ENCODE results near the gene SLC23A2. TPM values are rescaled to one million over a fixed set of nuclear protein-coding genes. Genes with fewer than 3 reads are reported as not detected.
A peak's percentile ranks its signal among the peaks of the same experiment; 100 is the strongest.
"Not testable (repeated sequence)": the region's sequence is repeated elsewhere in the genome, so short reads cannot be mapped to it uniquely, and the experiment has no call there.

SLC23A2 gene
- total RNA-seq, 1 donor from 2014 or later, result 79.8 TPM

DNA sequence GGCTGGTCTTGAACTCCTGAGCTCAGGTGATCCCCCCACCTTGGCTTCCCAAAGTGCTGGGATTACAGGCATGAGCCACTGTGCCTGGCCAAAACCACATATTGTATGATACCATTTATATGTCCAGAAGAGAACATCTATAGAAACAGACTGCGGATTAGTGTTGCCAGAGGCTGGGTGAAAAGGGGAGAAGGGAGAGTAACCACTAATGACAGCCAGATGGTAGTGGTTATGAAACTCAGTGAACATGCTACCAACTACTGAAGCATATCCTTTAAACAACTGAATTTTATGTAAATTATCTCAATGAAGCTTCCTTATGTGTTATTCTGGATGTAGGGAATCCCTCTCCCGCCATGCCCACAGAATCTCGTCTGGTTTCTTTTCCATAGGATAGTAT is 15.7 kb downstream of the SLC23A2 start:
- H3K4me1 Mint-ChIP-seq, result peaks cover 92% of the 10 kb centered on the region
- no peak for DNase-seq
- CTCF ChIA-PET, result interaction anchor here (1.1 to 2.7 kb wide), 4 partner anchors 11 to 115 kb away, joined by 3 to 12 read pairs (median 6); no protein-coding TSS in a partner anchor
- TF ChIP-seq, protein P1, sequence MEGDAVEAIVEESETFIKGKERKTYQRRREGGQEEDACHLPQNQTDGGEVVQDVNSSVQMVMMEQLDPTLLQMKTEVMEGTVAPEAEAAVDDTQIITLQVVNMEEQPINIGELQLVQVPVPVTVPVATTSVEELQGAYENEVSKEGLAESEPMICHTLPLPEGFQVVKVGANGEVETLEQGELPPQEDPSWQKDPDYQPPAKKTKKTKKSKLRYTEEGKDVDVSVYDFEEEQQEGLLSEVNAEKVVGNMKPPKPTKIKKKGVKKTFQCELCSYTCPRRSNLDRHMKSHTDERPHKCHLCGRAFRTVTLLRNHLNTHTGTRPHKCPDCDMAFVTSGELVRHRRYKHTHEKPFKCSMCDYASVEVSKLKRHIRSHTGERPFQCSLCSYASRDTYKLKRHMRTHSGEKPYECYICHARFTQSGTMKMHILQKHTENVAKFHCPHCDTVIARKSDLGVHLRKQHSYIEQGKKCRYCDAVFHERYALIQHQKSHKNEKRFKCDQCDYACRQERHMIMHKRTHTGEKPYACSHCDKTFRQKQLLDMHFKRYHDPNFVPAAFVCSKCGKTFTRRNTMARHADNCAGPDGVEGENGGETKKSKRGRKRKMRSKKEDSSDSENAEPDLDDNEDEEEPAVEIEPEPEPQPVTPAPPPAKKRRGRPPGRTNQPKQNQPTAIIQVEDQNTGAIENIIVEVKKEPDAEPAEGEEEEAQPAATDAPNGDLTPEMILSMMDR (IDR thresholded peaks at IDR 0.05), result no peak
- H3K27me3 Mint-ChIP-seq, result no peaks in the 10 kb centered on the region
- intact Hi-C loops (cut with micrococcal nuclease), result loop anchor here (1.0 to 5.0 kb wide), 3 partner anchors 12 to 173 kb away; no protein-coding TSS in a partner anchor
- H3K27ac Mint-ChIP-seq, result peak overlapping the region; percentile 92
- H3K9me3 Mint-ChIP-seq, result no peaks in the 10 kb centered on the region
- peak; percentile 59 for ATAC-seq (ENCODE audit: low read depth)
- H3K4me3 Mint-ChIP-seq, result peak overlapping the region; percentile 66
- POLR2A ChIA-PET, result interaction anchor here (0.5 to 3.2 kb wide), 13 partner anchors 9 to 224 kb away, joined by 3 to 60 read pairs (median 5); partner anchors contain the start of genes PCNA and SLC23A2
- peaks cover 10% of the 10 kb centered on the region for H3K36me3 Mint-ChIP-seq (ENCODE audit: low read depth)

DNA sequence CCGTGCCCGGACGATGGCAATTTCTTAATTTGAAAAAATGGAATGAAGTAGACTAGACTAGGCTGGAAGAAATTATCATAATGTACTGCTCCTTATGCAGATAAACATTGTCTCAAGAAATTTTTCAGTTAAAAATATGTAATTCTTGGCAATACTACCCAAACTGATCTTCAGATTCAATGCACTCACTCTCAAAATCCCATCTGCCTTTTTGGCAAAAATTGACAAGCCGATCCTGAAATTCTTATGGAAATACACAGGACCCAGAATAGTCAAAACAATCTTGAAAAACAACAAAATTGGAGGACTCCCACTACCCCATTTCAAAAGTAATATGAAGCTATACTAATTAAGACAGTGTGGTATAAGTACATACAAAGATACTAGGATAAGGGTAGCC is 19.0 kb downstream of the SLC23A2 start:
- no peak overlapping the region for H3K4me3 Mint-ChIP-seq

DNA sequence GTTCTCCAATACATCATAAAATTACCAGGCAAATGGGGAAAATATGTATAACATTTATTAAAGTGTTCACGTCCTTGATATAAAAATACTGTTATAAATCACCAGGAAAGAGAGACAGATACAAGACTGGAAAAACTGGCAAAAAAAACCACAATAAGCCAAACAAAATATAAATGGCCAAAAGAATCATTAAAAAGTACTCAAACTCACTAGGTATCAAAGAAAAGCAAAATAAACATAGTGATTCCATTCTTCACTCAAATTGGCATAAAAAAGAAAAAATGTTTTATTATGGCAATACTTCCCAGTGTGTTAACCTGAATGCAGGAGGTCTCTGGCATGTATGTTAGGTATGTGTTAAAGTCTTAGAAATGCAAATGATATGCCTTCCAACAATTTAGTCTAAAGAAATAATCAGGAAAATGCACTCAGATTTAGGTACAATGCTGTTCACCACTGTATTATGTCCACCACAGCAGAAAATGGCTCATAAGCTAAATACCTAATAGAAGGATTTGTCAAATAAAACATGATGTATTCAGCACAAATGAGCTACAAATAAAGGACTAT is 21.4 kb downstream of the SLC23A2 start:
- Mint-ChIP-seq H3K27ac (peak overlapping the region; percentile 14), H3K4me1 (peaks cover 77% of the 10 kb centered on the region)

More for the DNA sequence above, 19.0 kb downstream of the SLC23A2 start:
- H3K36me3 Mint-ChIP-seq (ENCODE audit: low read depth), result peaks cover 6% of the 10 kb centered on the region
- DNase-seq (no peak), ATAC-seq (ENCODE audit: low read depth) (no peak)
- no peaks in the 10 kb centered on the region for H3K9me3 Mint-ChIP-seq
- no peaks in the 10 kb centered on the region for H3K27me3 Mint-ChIP-seq
- POLR2A ChIA-PET, result no interaction called here
- peaks cover 80% of the 10 kb centered on the region for H3K4me1 Mint-ChIP-seq
- intact Hi-C loops (cut with micrococcal nuclease), result no loop called here
- CTCF ChIA-PET, result no interaction called here
- TF ChIP-seq, protein P1 (IDR thresholded peaks at IDR 0.05), result no peak
- H3K27ac Mint-ChIP-seq, result peak overlapping the region; percentile 26

DNA sequence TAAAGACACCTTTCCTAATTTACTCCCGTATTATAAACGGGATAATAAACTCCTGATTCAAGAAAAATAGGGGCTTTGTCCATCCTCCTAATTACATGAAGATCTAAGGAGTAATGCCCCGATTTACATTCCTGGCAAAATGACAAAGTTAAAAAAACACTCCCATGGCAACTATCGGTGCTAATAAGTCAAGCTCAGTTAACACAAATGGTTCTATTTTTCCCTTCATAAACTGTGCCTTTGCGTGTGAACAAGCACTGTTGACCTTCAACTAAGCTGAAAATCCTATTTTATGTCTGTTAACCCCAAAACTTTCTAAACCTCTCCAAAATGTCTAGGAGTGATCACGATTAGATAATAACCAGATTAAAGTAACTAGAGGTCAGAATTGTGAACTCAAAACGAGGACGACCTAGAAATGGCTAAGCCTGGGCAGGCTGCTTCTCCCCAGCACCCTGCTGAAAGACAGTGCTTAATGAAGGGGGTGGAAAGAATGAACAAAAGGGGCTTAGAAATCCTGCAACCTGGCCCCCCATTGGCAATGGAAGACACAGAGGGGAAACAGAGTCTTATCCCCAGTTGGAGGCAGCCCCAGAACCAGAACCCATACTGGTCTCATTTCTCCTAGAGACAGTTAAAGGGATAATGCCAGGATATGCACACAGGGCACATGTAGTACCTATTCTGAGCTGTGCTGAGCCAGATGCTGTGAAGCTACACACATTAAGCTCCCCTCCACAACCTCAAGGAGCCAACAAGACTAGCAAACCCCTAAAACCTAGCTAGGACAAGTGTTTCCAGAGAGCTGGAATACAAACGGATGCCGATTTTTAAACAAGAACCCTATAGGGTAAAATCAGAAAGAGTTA is 23.0 kb downstream of the SLC23A2 start:
- H3K27me3 Mint-ChIP-seq, result no peaks in the 10 kb centered on the region
- peaks cover 78% of the 10 kb centered on the region for H3K4me1 Mint-ChIP-seq
- TF ChIP-seq, protein P1 (IDR thresholded peaks at IDR 0.05), result no peak
- H3K4me3 Mint-ChIP-seq, result no peak overlapping the region
- ChIA-PET CTCF (interaction anchor here (1.3 kb wide), 1 partner anchor 18 kb away, joined by 4 read pairs; no protein-coding TSS in a partner anchor), POLR2A (interaction anchor here (0.6 to 1.3 kb wide), 4 partner anchors 9 to 78 kb away, joined by 3 to 5 read pairs (median 4); no protein-coding TSS in a partner anchor)
- peak overlapping the region; percentile 41 for H3K27ac Mint-ChIP-seq
- ATAC-seq (ENCODE audit: low read depth) (no peak), DNase-seq (no peak)
- intact Hi-C loops (cut with micrococcal nuclease), result no loop called here
- H3K36me3 Mint-ChIP-seq (ENCODE audit: low read depth), result peaks cover 6% of the 10 kb centered on the region
- H3K9me3 Mint-ChIP-seq, result no peaks in the 10 kb centered on the region

More for the DNA sequence above, 21.4 kb downstream of the SLC23A2 start:
- H3K9me3 Mint-ChIP-seq, result no peaks in the 10 kb centered on the region
- H3K4me3 Mint-ChIP-seq, result no peak overlapping the region
- CTCF ChIA-PET, result interaction anchor here (1.2 to 2.0 kb wide), 2 partner anchors 24 to 121 kb away, joined by 3 to 9 read pairs; no protein-coding TSS in a partner anchor
- no peak for ATAC-seq (ENCODE audit: low read depth)
- peaks cover 6% of the 10 kb centered on the region for H3K36me3 Mint-ChIP-seq (ENCODE audit: low read depth)
- POLR2A ChIA-PET, result interaction anchor here (1.2 kb wide), 1 partner anchor 9 kb away, joined by 6 read pairs; no protein-coding TSS in a partner anchor
- DNase-seq, result no peak
- TF ChIP-seq, protein P1 (IDR thresholded peaks at IDR 0.05), result no peak
- no peaks in the 10 kb centered on the region for H3K27me3 Mint-ChIP-seq
- intact Hi-C loops (cut with micrococcal nuclease), result no loop called here

DNA sequence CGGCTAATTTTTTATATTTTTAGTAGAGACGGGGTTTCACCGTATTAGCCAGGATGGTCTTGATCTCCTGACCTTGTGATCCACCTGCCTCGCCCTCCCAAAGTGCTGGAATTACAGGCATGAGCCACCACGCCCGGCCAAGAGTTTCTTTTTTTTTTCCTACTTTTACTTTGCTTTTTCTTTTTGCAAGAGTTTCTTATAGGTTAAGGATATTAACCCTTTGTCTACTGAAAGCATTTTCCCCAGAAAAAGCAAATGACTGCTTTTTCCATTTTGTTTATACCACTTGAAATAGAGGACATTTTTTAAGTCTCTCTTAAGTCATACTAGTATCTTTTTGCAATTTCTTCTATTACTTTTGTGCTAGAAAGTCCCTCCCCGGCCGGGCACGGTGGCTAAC is 25.3 kb downstream of the SLC23A2 start:
- POLR2A ChIA-PET, result interaction anchor here (0.6 to 1.4 kb wide), 6 partner anchors 9 to 104 kb away, joined by 4 to 9 read pairs (median 5); no protein-coding TSS in a partner anchor
- ATAC-seq (ENCODE audit: low read depth); H3K36me3 Mint-ChIP-seq (ENCODE audit: low read depth); DNase-seq; H3K9me3 Mint-ChIP-seq; CTCF ChIA-PET; intact Hi-C loops (cut with micrococcal nuclease); H3K27me3 Mint-ChIP-seq: not testable (repeated sequence)
- H3K4me1 Mint-ChIP-seq, result peaks cover 77% of the 10 kb centered on the region
- H3K27ac Mint-ChIP-seq, result peak overlapping the region; percentile 96
- peak overlapping the region; percentile 46 for H3K4me3 Mint-ChIP-seq
